Ramos (cell line): ENCODE measurements around the gene SPTB.

ENCODE experiments used
- in situ Hi-C: fragments of 300-500 bp; cut with MboI; formaldehyde crosslinking; loops from one replicate; pipeline ENCODE4 v1.14.3; 2022; ENCODE audit warnings: low sequenced_read_pairs; ENCODE audit not compliant: unreplicated experiment

Gene SPTB

GRCh38 chr14:64758691-64759554 is 120.8 kb downstream of the SPTB start:
- in situ Hi-C loops, result no loop called here

DNA sequence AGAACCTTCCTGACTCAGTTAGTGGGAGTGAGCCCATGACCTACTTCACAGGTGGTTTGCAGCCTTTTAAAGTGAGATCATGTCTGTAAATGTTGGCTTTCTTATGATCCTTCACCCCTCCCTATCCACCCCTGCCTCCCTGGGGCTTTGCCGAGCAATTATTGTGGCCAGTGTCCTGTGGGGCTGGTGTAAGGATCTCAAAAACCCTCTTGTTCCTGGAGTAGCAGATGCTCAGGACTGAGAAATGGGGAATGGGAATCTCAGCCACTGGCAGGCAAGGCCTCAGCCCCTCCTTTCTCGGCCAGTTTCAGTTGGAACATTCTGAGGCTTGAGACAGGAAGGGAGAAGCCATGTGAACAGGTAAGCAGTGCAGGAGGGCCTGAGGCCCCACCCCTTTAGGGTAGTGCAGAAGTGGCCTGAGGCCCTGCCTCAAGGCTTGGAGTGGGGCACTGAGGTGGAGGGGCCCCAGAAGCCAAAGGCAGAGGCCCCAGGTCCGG is 121.6 kb downstream of the SPTB start:
- in situ Hi-C loops, result no loop called here

- in situ Hi-C loops, result no loop called here
Observed at GRCh38 chr14:64757601-64758000, 122.1 kb downstream of the SPTB start.

- in situ Hi-C loops, result no loop called here
Observed at GRCh38 chr14:64756712-64757111, 123.0 kb downstream of the SPTB start.

DNA sequence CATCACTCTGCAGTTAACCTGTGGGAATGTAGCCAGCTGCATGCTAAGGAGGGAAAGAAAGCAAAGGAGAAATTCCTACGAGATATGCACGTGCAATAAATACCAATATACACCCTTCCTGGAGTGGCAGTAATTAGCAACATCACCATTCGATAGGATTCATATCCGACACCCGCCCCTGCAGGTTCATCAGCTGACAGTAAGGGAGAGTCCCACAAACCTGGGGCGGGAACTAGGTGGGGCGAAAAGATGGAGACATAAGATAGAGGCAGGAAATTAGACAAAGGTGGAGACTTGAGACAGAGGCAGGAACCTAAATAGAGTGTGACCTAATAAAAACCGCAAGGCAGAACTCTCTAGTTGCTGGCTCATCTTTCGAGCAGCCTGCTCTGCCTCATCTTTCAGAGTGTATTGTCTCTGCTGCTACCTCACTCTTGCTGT is 123.9 kb downstream of the SPTB start:
- in situ Hi-C loops, result no loop called here

DNA sequence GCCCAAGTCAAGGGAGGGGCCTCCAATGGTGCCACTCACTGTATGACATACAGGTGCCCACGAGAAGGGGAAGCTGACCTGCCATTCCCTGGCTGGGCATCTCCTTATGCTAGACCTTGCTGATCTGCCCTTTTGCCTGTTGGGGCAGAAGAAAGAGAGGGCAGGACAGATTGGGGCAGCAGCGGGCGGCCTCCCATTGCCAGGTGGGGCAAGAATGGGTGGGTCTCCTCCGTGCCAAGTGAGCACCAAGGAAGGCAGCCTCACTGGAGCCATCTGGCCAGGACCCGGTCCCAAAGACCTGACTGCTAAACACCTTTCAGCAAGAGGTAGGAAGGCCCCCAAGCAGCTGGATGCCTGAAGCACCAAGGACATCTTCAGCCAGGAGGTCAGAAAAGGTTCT is 125.0 kb downstream of the SPTB start:
- in situ Hi-C loops, result no loop called here

- in situ Hi-C loops, result no loop called here
Observed at GRCh38 chr14:64753999-64754398, 125.7 kb downstream of the SPTB start.

DNA sequence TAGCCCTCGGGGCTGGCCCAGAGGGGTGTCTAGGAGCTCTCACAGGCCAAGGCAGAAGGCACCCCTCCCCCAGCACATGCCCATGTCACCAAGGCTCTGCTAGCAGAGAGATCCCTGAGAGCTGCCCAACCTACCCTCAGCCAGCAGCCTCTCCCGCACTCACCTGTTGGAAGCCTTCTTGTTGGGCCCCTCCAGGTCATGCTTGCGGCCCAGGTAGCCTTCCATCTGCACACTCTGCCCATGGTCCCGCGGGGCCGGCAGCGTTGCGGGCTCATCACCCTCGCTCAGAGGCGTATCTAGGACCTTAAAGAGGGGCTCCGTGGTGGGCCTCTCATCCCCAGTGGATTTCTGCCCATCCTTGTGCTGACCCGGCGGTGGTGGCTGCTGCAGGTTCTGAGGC is 126.3 kb downstream of the SPTB start:
- in situ Hi-C loops, result no loop called here

- in situ Hi-C loops, result no loop called here
Observed at GRCh38 chr14:64752909-64753308, 126.8 kb downstream of the SPTB start.

GRCh38 chr14:64748995-64749714 is 130.6 kb downstream of the SPTB start:
- in situ Hi-C loops, result no loop called here

DNA sequence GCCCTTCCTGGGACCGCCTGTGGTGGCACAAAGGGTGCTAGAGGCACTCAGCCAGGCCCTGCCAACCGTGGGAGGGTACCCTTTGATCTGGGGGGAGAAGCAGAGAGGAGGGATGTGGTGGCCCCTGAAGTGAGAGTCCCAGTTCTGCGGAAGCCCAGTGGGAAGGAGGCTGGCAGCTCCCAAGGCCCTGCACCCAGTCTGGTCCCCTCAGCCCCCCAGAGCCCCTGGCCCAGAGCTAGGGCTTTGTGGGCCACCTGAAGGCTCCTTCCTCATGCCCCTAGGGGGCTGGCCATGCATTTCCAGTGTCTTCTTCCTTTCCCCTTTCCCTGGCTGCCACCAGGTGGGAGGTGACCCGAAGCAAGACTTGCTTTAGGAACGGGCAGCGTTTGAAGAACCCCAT is 131.2 kb downstream of the SPTB start:
- in situ Hi-C loops, result no loop called here

- in situ Hi-C loops, result no loop called here
Observed at GRCh38 chr14:64747327-64747726, 132.4 kb downstream of the SPTB start.

DNA sequence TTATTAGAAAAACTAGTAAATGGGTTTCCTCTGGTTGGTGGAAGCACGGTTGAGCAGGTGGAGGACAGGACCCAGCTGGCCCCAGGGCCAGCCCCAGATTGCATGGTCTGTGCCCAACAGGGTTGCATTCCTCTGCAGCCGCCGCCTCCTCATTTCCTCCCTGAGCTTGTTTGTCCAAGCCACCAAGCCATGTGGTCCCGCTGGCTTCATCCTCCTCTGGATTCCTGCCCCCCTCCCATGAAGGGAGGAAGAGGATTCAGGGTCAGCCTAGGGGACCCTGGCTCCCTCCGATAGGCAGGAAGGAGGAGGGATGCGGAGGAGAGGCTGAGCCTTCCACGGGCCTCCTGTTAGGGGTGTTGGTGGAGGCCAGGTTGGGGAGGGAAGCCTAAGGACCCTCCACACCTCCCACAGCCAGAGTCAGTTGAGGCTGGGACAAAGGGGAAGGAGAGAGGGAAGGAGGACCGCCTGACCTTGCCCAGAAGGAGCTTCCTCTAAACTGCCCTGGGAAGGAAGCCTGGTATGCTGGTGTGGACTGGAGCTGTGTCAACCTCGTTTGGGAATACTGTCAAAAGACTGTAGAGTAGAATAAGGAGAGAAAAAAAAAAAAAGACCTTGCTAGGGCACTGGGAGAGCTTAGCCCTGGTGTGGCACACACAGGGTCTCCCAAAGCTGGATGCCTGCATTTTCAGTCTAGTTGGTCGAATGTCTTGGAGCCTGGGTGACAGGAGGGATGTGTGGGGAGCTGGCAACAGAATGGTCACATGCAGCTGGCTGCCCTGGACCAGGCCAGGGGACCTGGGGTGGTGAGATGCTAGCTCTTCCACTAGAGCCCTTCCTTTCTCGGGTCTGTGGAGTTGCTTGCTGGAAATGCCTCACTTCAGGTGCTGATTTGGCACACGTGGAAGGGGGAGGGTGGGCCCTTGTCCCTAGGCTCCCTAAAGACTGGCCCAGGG is 133.1 kb downstream of the SPTB start:
- in situ Hi-C loops, result no loop called here

DNA sequence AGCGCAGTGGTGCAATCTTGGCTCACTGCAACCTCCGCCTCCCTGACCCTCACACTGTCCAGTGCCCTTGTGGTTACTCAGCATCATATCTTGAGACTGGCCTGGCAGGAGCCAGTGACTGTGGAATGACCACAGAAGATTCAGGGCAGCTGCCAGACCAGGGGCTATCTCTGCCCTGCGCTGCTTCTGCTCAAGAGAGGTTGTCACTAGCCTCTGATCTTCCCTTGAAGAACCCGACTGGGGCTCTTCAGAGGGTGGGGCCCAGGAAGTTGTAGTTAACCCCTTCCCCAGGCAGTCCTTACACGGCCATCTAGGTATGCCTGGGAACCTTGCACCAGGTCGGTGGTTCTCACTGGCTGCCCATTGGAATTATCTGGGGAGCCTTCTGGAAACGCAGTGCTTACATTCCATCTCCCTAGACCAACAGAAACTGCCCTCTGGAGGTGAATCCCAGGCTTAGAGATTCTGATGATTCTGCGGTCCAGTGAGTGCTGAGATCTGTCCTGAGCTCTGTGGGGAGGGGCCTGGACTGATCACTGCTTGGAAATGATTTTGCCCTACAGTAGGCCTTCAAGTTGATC is 134.1 kb downstream of the SPTB start:
- in situ Hi-C loops, result no loop called here

GRCh38 chr14:64743061-64743460 is 136.6 kb downstream of the SPTB start:
- in situ Hi-C loops, result no loop called here

DNA sequence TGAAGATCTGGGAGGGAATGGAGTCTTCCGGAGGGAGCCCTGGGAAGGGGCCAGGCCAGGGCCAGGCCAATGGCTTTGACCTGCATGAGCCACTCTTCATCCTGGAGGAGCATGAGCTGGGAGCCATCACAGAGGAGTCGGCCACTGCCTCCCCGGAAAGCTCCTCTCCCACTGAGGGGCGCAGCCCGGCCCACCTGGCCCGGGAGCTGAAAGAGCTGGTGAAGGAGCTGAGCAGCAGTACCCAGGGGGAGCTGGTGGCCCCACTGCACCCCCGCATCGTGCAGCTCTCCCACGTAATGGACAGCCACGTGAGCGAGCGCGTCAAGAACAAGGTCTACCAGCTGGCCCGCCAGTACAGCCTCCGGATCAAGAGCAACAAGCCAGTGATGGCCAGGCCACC is 137.7 kb downstream of the SPTB start:
- in situ Hi-C loops, result no loop called here

- in situ Hi-C loops, result no loop called here
Observed at GRCh38 chr14:64741200-64741599, 138.5 kb downstream of the SPTB start.

GRCh38 chr14:64738281-64738804 is 141.4 kb downstream of the SPTB start:
- in situ Hi-C loops, result no loop called here

GRCh38 chr14:64737391-64738280 is 142.1 kb downstream of the SPTB start:
- in situ Hi-C loops, result no loop called here
